GM10847 (cell line): ENCODE measurements around the gene DOK1.
A peak's percentile ranks its signal among the peaks of the same experiment; 100 is the strongest.

Experiments used
- POLR2A ChIP-seq: IDR thresholded peaks from 2 replicates; pipeline ENCODE4 v1.6.1; 2011; ENCODE audit not compliant: insufficient read length; ENCODE audit errors: extremely low read depth

DOK1 gene

DNA sequence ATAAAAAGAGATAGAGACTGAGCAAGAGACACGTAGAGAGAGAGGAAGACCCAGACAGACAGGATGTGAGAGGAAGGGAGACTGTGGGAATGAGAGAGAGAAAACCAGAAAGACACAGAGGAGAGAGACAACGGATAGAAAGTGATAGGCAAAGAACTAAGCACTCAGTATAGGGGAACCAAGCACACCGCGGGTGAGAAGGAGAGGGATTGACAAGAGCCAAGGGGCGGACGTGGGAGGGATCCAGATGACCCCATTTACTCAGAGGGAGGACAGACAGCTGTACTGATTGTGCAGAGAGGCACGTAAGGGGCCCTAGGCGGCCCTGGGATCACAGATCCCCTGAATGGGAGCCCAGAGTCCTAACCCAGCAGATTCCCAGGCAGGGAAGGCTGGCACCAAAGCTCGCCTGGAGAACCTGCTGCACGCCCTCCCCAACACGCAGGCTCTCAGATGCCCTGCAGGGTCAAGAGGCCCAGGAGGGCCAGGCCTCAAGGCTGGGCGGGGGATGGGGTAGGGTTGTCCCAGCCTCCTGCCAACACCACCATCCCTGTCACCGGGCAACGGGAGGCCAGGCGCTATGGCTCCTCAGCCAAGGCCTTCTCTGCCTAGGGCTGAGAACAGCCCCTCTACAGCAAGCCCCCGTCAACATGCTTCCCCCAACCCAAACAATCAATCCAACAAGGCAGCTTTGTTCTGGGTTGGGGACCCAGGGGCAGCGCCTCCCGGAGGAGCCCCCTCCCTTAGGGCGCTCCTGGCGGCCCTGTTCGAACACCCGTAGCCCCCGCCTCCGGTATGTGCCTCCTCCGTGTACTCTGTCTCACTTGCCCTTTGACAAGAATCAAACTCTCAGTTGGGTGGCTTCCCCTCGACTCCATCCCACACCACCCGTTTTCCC is 1.4 kb upstream of the DOK1 start:
- peak; percentile 21 for TF ChIP-seq POLR2A

DNA sequence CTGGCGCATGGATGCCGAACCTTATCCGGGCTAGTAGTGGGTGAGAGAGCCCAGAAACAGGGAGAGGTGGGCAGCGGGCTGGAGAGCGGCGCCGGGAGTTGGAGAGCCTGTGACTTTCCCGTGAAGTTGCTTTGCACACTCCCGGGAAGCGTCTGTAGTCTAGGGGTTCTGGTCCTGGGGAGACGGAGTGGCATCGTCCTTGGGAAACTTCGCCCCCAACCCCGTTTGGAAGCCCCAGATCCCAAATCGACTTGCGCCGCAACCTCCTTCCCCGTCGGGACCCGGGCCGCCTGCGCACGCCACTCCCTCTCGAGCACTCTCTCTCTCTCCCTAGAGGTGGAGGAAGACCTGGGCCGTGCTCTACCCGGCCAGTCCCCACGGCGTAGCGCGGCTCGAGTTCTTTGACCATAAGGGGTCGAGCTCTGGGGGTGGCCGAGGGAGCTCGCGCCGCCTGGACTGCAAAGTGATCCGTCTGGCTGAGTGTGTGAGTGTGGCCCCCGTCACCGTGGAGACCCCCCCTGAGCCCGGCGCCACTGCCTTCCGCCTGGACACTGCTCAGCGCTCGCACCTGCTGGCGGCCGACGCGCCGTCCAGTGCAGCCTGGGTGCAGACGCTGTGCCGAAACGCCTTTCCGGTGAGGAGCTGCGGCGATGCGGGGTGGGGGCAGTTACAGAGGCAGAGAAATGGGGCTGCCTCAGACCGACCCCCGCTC is 456 bp downstream of the DOK1 start:
- TF ChIP-seq POLR2A, result peak; percentile 21

DNA sequence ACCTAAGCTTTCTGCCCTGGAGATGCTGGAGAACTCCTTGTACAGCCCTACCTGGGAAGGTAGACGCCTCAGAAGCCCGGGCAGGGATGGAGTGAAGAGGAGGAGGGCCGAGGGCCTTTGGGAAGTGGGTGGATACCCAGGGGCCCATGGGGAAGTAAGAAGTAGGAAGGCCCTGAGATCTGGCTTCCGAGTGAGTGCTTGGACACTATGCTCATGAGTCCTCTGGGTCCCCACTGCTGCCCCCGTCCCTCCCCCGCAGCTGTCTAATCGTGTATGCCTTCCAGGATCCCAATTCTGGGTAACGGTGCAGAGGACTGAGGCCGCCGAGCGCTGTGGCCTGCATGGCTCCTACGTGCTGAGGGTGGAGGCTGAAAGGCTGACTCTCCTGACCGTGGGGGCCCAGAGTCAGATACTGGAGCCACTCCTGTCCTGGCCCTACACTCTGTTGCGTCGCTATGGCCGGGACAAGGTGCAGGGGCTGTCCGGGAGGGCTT is 1.1 kb downstream of the DOK1 start:
- no peak for TF ChIP-seq POLR2A

DNA sequence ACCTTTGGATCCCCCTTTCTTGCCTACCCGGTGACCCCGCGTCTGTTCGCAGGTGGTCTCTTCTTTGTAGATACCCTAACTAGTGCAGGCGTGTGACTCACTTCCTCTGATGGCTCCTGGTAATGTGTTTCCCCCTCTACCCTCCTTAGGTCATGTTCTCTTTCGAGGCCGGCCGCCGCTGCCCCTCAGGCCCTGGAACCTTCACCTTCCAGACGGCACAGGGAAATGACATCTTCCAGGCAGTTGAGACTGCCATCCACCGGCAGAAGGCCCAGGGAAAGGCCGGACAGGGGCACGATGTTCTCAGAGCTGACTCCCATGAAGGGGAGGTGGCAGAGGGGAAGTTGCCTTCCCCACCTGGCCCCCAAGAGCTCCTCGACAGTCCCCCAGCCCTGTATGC is 1.6 kb downstream of the DOK1 start:
- no peak for TF ChIP-seq POLR2A

DNA sequence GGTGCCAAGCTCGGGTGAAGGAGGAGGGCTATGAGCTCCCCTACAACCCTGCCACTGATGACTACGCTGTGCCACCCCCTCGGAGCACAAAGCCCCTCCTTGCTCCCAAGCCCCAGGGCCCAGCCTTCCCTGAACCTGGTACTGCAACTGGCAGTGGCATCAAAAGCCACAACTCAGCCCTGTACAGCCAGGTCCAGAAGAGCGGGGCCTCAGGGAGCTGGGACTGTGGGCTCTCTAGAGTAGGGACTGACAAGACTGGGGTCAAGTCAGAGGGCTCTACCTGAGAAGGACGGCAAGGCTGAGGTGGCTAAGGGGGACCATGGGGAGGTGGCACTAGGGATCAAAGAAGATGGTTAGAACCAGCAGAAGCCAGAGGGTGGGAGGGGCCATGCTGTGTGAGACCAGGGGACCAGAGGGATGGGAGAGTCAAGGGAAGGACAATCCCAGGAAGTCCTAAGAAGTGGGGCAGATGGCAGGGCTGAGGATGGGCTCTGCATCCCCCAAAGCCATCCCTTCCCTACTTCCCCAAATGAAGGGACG is 2.4 kb downstream of the DOK1 start:
- no peak for TF ChIP-seq POLR2A

DNA sequence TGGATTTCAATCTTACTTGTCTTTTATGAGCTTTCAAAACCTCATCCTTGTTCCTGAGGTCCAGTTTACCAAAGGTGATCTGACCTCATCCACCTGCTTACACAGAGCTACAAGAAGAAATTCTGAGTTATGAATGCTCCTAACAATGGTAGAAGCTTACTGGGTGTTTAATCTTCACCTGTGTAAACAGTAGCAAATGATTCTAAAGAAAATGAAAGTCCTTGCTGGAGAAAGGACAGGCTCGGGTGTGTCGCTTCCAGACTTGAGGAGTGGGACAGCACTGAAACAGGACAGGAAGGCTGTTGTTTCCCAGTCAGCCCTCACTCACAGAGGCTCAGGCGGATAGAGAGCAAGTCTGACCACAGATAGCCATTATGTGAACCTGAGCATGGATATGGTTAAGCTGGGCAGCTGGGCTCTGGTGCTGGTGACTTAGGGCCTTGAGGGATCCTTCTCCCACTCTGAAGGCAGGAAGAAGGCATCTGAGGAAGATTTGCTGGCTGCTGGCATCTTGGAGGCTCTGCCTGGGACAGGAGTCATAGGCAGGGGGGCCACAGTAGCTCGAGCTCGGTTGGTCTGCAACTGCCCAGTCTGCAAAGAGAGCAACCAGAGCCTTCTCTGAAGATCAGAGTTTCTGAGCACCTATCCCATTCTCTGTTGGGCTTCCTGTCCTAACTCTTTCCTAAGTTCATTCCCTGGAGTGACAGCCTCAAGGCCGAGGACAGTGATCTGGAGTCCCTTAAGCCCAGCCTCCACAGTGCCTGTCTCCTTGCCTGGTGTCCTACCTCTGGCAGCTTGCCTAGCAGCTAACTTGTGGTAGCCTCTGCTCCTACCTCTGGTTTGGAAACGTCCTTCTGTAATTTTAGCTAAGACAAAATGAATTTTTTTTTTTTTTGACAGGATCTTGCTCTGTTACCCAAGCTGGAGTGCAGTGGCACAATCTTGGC is 4.0 kb downstream of the DOK1 start:
- TF ChIP-seq POLR2A, result no peak

DNA sequence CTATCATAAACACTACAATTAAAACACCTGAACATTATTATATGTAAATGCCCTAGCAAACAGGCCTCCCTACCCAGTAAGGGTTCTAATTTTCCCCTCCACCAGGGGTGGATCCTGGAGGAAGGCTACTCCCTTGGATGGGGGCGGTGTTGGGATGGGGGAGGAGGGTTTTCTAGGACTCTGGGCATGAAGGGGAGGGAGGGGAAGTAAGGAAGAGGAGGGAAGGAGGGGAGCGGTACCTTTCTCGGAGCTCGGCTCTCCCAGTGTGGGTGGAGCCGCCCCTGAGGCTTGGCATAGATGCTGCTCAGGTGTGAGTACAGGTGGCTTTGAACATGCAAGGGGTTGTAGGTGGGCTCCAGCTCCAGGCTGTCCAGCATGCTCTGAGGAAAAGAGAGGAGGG is 5.4 kb downstream of the DOK1 start:
- TF ChIP-seq POLR2A, result no peak

DNA sequence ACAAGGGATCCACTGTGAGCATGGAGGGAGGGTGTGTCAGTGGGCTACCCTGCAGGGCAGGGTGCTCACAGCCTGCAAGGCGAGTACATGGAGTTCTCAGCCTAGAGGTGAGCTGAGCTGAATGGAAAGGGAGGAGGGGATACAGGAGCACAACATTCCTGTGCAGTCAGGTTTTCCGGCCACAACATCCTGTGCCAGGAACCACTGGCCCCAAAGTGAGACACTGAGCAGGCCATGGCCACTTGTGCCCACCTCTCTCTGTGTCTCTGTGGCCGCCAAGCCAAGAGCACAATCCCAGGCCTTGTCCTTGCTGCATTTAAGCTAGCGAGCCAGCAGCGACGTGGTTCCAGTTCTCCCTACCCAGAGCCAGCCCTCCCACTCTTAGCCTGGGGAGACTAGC is 6.1 kb downstream of the DOK1 start:
- TF ChIP-seq POLR2A, result no peak

DNA sequence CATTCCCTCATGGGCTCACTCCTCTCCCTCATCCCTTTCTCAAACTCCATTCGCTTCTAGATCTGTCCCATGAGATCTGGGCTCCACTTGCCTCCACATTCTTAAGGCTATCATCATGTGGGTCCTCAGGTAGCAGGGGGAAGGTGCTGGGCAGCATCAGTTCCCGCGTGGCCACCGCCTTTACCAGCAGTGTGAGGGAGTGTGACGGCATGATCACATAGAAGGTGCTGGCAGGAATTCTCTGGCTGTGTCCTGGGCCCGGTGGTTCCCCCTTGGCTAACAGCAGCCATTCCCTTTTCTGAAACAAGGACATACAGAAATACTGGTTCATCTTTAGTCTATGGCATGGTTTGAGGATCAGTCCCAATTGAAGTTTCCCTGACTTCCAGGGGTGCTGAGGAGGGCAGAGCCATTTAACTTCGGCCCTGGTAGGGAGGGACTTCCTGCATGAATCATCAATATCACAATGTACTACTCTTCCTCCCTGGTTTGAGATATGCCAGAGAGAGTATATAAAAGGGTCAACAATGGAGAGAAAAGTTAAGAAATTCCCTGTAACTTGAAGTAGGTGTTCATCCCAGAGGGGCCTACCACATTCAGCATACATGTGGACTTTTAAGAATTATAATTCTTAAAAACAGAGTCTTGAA is 7.7 kb downstream of the DOK1 start:
- no peak for TF ChIP-seq POLR2A

DNA sequence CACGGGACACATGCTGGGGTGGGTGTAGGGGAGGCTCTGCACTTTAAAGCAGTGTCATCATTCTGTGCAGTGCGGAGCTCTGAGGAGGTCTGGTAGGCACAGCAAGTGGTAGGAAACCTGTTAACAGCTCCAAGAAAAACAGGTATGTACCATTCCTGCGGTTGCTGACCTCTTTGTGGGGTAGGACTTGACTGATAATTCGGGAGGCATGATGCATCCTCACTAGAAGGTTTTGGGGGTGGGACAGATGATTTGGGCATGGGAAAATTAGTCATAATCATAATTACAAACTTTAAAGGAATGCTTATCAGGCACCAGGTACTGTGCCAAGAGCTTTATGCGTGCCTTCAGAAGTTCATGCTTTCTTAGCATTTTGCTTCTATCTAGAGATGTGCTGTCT is 9.7 kb downstream of the DOK1 start:
- TF ChIP-seq POLR2A, result no peak

DNA sequence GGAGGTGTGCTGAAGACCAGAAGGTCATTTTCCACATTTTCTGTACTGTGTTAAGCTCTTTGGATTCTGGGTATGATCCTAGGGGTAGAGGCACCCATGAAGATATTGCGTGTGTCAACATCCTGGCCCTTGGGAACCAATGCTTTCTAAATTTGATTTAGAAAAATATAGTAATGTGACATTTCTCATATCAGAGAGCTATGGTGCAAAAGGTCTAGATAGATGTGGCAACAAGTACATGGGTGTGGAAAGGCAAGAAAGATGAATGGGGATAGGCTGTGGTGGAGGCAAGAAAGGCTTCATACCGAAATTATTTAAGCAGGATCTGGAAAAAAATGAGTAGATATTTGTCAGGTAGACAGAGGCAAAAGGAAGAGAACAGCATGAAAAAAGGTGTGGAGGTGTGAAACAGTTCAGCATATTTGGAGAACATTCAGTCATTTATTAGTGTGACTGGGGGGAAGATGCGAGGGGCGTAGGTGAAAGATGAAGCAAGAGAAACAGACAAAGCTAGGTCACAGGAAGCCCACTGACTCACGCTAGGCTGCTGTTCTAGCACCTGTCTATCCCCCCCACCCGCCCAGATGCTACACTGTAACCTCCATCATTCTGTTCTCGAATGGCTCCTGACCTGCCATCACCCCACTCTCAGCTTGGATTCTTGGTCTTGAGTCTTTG is 11.7 kb downstream of the DOK1 start:
- no peak for TF ChIP-seq POLR2A

DNA sequence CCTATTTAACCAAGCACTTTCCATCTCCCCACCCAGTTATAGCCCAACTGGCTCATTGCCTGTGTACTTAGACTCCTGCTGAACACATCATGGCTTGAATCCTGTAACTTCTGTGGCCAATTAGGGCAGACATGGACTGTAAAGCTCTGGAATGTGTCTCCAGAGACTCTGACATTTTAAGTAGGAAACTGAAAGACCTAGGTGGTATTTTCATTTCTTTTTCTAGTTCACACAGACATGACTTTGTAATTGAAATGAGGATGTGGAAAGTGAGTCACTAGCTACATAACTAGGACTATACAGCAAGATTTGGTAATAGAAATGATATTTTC is 12.2 kb downstream of the DOK1 start:
- TF ChIP-seq POLR2A, result no peak

DNA sequence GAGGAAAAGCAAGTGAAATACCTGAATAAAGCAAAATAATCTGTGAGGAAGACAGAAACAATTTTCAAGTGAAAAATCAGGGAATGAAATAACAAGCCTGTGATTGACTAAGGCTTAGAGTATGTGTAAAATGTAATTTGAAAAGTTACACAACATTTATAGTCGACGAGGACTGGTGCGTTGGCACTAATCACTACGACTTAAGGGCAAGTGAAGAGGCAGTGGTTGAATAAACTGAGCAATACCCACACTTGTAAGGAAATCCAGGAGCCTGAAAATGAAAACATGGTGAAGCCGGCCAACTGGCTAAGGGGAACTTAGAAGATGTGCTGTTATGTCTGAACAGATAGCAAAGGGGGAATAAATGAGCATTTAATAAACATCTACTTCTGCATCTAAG is 13.4 kb downstream of the DOK1 start:
- TF ChIP-seq POLR2A, result no peak

DNA sequence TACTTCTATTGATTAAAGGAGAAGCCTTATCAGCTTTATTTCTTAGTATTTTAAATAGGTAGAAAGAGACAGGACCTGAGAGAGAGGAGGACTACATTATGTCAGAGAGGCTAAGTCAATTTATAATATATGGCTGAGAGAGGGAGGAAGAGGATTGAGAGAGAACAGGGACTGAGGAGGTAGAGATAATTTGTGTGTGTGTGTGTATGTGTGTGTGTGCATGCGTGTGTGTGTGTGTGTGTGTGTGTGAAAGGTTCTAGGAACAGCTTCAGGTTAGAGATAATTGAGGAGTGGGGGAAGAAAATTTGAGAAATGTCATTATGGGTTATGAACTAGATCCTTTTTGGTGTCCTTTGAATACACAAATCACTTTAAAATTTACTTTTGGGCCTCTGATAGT is 15.2 kb downstream of the DOK1 start:
- TF ChIP-seq POLR2A, result no peak
